HUES6 (cell line): ENCODE data around the gene CRKL.
A peak's percentile ranks its signal among the peaks of the same experiment; 100 is the strongest.

Experiments used
- H3K27ac ChIP-seq: 2 replicates; pipeline ENCODE4 v1.7.0; 2013; ENCODE audit warnings: low read depth, mild to moderate bottlenecking, low read length, inconsistent platforms
- H3K27me3 ChIP-seq: 2 replicates; pipeline ENCODE4 v1.6.1; 2013; ENCODE audit warnings: low read length; ENCODE audit not compliant: control insufficient read depth, insufficient read depth
- H3K36me3 ChIP-seq: 2 replicates; pipeline ENCODE4 v1.6.1; 2013; ENCODE audit warnings: low read length; ENCODE audit not compliant: control insufficient read depth, insufficient read depth
- H3K4me1 ChIP-seq: 2 replicates; pipeline ENCODE4 v1.6.1; 2013; ENCODE audit warnings: low read length; ENCODE audit not compliant: control insufficient read depth, insufficient read depth
- H3K4me3 ChIP-seq: 2 replicates; pipeline ENCODE4 v1.5.1; 2013; ENCODE audit warnings: low read depth, low read length
- H3K9ac ChIP-seq: one replicate; pipeline ENCODE4 v1.6.1; 2013; ENCODE audit warnings: mild to moderate bottlenecking, low read length
- H3K9me3 ChIP-seq: 2 replicates; pipeline ENCODE4 v1.6.1; 2013; ENCODE audit warnings: low read depth, low read length; ENCODE audit not compliant: control insufficient read depth, insufficient read depth

The CRKL gene

GRCh38 chr22:20973634-20974286 is 56.6 kb downstream of the CRKL start:
- H3K4me3 ChIP-seq = no peak overlapping the region
- H3K36me3 ChIP-seq = no peaks in the 10 kb centered on the region
- H3K27me3 ChIP-seq = peaks cover 68% of the 10 kb centered on the region
- H3K4me1 ChIP-seq = no peaks in the 10 kb centered on the region; the same call in 1 of the 2 replicates
- H3K9ac ChIP-seq = no peak overlapping the region
- H3K27ac ChIP-seq = no peak overlapping the region
- peaks cover 8% of the 10 kb centered on the region for H3K9me3 ChIP-seq

GRCh38 chr22:20974336-20974955 is 57.2 kb downstream of the CRKL start:
- Histone ChIP-seq H3K9ac (no peak overlapping the region), H3K27ac (no peak overlapping the region), H3K9me3 (peaks cover 12% of the 10 kb centered on the region), H3K27me3 (peaks cover 66% of the 10 kb centered on the region), H3K4me3 (no peak overlapping the region), H3K4me1 (no peaks in the 10 kb centered on the region; the same call in 1 of the 2 replicates), H3K36me3 (no peaks in the 10 kb centered on the region)

GRCh38 chr22:20975541-20976290 is 58.5 kb downstream of the CRKL start:
- Histone ChIP-seq H3K4me1 (peaks cover 8% of the 10 kb centered on the region), H3K9ac (no peak overlapping the region), H3K9me3 (peaks cover 12% of the 10 kb centered on the region), H3K27me3 (peaks cover 67% of the 10 kb centered on the region), H3K36me3 (no peaks in the 10 kb centered on the region), H3K27ac (no peak overlapping the region), H3K4me3 (no peak overlapping the region)

GRCh38 chr22:20976291-20976877 is 59.2 kb downstream of the CRKL start:
- H3K9me3 ChIP-seq = peaks cover 12% of the 10 kb centered on the region
- no peaks in the 10 kb centered on the region for H3K36me3 ChIP-seq
- no peak overlapping the region for H3K4me3 ChIP-seq
- H3K4me1 ChIP-seq = peaks cover 10% of the 10 kb centered on the region
- no peak overlapping the region for H3K9ac ChIP-seq
- H3K27ac ChIP-seq = no peak overlapping the region
- peaks cover 63% of the 10 kb centered on the region for H3K27me3 ChIP-seq

- peaks cover 61% of the 10 kb centered on the region for H3K27me3 ChIP-seq
- no peaks in the 10 kb centered on the region for H3K36me3 ChIP-seq
- H3K9me3 ChIP-seq = peaks cover 12% of the 10 kb centered on the region
- H3K4me1 ChIP-seq = peaks cover 13% of the 10 kb centered on the region
- no peak overlapping the region for H3K27ac ChIP-seq
- H3K4me3 ChIP-seq = no peak overlapping the region
- no peak overlapping the region for H3K9ac ChIP-seq
Measured at GRCh38 chr22:20977019-20977418, 59.8 kb downstream of the CRKL start.

- Histone ChIP-seq H3K9ac (no peak overlapping the region), H3K36me3 (no peaks in the 10 kb centered on the region), H3K9me3 (peaks cover 12% of the 10 kb centered on the region), H3K27ac (no peak overlapping the region), H3K4me3 (no peak overlapping the region), H3K4me1 (peaks cover 13% of the 10 kb centered on the region), H3K27me3 (peaks cover 61% of the 10 kb centered on the region)
Measured at GRCh38 chr22:20977516-20978170, 60.4 kb downstream of the CRKL start.

GRCh38 chr22:20978419-20978818 is 61.2 kb downstream of the CRKL start:
- no peak overlapping the region for H3K9ac ChIP-seq
- H3K9me3 ChIP-seq = peaks cover 12% of the 10 kb centered on the region
- H3K36me3 ChIP-seq = no peaks in the 10 kb centered on the region
- H3K27ac ChIP-seq = no peak overlapping the region
- H3K27me3 ChIP-seq = peaks cover 61% of the 10 kb centered on the region
- 0 out of 2 replicates have a peak overlapping the region, but pooled peaks have one; percentile 45 for H3K4me3 ChIP-seq
- peaks cover 16% of the 10 kb centered on the region for H3K4me1 ChIP-seq

- Histone ChIP-seq H3K4me1 (peaks cover 16% of the 10 kb centered on the region), H3K27me3 (peaks cover 54% of the 10 kb centered on the region), H3K36me3 (0 out of 2 replicates have a peak, but pooled peaks cover 5% of the 10 kb centered on the region), H3K27ac (no peak overlapping the region), H3K9ac (peak overlapping the region; percentile 28), H3K9me3 (peaks cover 12% of the 10 kb centered on the region), H3K4me3 (peak overlapping the region; percentile 45)
Measured at GRCh38 chr22:20979243-20979809, 62.1 kb downstream of the CRKL start.

GRCh38 chr22:20979940-20980453 is 62.8 kb downstream of the CRKL start:
- Histone ChIP-seq H3K27me3 (peaks cover 49% of the 10 kb centered on the region), H3K9me3 (peaks cover 12% of the 10 kb centered on the region), H3K4me1 (peaks cover 16% of the 10 kb centered on the region), H3K4me3 (peak overlapping the region; percentile 43), H3K27ac (no peak overlapping the region), H3K9ac (peak overlapping the region; percentile 28), H3K36me3 (0 out of 2 replicates have a peak, but pooled peaks cover 5% of the 10 kb centered on the region)

GRCh38 chr22:20980523-20980922 is 63.3 kb downstream of the CRKL start:
- Histone ChIP-seq H3K4me3 (no peak overlapping the region), H3K9ac (no peak overlapping the region), H3K4me1 (peaks cover 16% of the 10 kb centered on the region), H3K27ac (no peak overlapping the region), H3K27me3 (peaks cover 48% of the 10 kb centered on the region), H3K9me3 (peaks cover 12% of the 10 kb centered on the region), H3K36me3 (peaks cover 6% of the 10 kb centered on the region; the same call in 1 of the 2 replicates)
